ENCODE measurements around the gene PLCB1. TPM values are rescaled to one million over a fixed set of nuclear protein-coding genes. Genes with fewer than 3 reads are reported as not detected.

The PLCB1 gene
- total RNA-seq, 1 donor from 2014 or later: 37.4 TPM

DNA sequence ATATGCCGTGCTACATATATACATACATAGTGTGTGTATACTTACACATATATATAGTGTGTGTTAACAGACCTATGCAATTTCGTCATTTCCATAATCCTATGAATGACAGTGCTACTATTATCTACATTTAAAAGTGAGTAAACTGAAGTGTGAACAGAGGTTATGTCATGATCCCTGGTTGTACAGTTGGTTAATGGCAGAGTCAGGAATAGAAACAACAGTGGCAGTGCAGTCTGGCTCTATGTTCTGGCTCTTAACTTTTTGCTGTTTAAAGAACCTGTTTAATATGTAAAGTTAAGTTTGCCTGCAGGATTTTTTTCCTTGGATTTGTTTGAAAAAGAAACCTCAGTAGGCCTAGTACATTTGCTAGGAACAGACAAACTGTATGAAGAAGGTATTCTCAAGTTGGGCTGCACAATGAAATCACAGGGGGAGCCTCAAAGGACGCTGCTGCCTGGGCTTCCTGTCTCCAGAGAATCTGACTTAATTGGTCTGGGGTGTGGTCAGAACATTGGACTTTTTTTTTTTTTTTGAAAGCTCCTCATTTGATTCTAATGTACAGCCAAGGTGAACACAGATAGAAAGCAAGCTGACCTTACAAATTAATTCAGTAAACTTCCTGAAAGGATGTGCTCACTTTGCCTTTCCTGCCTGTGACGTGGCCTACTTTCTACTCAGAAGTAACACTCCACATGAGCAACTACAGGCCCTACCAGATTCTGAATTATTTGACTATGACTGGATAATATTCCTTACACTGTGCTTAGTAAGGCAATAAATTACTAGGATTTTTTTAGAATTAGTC is 29.4 kb downstream of the PLCB1 start:
- H3K36me3 Mint-ChIP-seq (ENCODE audit: unreplicated experiment): peaks cover 17% of the 10 kb centered on the region
- H3K27ac Mint-ChIP-seq (ENCODE audit: unreplicated experiment): no peak overlapping the region
- no peak overlapping the region for H3K4me3 Mint-ChIP-seq (ENCODE audit: unreplicated experiment)
- peaks cover 2% of the 10 kb centered on the region for H3K27me3 Mint-ChIP-seq (ENCODE audit: unreplicated experiment)
- TF ChIP-seq, protein P1, sequence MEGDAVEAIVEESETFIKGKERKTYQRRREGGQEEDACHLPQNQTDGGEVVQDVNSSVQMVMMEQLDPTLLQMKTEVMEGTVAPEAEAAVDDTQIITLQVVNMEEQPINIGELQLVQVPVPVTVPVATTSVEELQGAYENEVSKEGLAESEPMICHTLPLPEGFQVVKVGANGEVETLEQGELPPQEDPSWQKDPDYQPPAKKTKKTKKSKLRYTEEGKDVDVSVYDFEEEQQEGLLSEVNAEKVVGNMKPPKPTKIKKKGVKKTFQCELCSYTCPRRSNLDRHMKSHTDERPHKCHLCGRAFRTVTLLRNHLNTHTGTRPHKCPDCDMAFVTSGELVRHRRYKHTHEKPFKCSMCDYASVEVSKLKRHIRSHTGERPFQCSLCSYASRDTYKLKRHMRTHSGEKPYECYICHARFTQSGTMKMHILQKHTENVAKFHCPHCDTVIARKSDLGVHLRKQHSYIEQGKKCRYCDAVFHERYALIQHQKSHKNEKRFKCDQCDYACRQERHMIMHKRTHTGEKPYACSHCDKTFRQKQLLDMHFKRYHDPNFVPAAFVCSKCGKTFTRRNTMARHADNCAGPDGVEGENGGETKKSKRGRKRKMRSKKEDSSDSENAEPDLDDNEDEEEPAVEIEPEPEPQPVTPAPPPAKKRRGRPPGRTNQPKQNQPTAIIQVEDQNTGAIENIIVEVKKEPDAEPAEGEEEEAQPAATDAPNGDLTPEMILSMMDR (IDR thresholded peaks at IDR 0.05; ENCODE audit: partially characterized antibody, unreplicated experiment): no peak
- peaks cover 8% of the 10 kb centered on the region for H3K9me3 Mint-ChIP-seq (ENCODE audit: unreplicated experiment)
- no peak for DNase-seq
- peaks cover 23% of the 10 kb centered on the region for H3K4me1 Mint-ChIP-seq (ENCODE audit: low read depth, unreplicated experiment)

DNA sequence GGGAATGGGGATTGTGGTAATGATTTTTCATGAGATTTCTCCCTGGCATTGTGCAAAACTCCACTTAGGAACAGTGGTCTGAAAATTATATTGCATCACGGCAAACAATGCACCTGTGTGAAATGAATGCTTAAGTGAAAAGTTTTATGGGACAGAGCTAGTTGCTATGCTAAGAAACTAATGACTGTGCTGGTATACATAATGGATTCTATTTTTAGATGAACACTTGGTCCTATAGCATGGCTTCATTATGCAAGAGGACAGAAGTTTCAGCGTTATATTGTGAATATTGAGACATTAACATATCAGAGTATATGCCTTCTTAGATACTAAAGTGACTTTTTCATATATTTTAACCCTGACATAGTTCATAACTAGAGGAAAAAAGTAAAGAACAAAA is 30.5 kb downstream of the PLCB1 start:
- peaks cover 23% of the 10 kb centered on the region for H3K4me1 Mint-ChIP-seq (ENCODE audit: low read depth, unreplicated experiment)
- H3K36me3 Mint-ChIP-seq (ENCODE audit: unreplicated experiment): peaks cover 21% of the 10 kb centered on the region
- H3K9me3 Mint-ChIP-seq (ENCODE audit: unreplicated experiment): peaks cover 8% of the 10 kb centered on the region
- TF ChIP-seq, protein P1 (IDR thresholded peaks at IDR 0.05; ENCODE audit: partially characterized antibody, unreplicated experiment): no peak
- no peak overlapping the region for H3K4me3 Mint-ChIP-seq (ENCODE audit: unreplicated experiment)
- no peak overlapping the region for H3K27ac Mint-ChIP-seq (ENCODE audit: unreplicated experiment)
- DNase-seq: no peak
- H3K27me3 Mint-ChIP-seq (ENCODE audit: unreplicated experiment): peaks cover 2% of the 10 kb centered on the region

DNA sequence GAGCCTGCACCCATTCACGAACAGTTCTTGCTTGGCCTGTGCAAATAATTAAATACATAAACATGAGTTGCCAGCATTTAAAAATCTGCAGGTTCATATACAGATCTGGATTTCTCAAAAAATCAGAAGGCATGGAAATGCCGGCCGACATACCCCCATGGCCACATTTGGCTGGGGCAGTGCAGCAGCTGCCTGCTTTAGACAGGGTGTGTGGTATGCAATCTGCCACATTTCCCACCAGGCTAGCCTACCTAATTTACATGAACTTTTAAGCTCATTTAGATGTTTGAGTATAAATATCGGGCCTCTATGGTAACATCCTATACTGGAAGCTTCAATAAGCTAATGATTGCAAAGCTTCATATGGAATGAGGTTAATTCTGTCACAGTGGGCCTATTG is 31.5 kb downstream of the PLCB1 start:
- Mint-ChIP-seq H3K36me3 (ENCODE audit: unreplicated experiment) (peaks cover 13% of the 10 kb centered on the region), H3K27ac (ENCODE audit: unreplicated experiment) (no peak overlapping the region), H3K27me3 (ENCODE audit: unreplicated experiment) (peaks cover 2% of the 10 kb centered on the region), H3K4me1 (ENCODE audit: low read depth, unreplicated experiment) (peaks cover 31% of the 10 kb centered on the region), H3K4me3 (ENCODE audit: unreplicated experiment) (no peak overlapping the region), H3K9me3 (ENCODE audit: unreplicated experiment) (peaks cover 8% of the 10 kb centered on the region)
- TF ChIP-seq, protein P1 (IDR thresholded peaks at IDR 0.05; ENCODE audit: partially characterized antibody, unreplicated experiment): no peak
- no peak for DNase-seq

DNA sequence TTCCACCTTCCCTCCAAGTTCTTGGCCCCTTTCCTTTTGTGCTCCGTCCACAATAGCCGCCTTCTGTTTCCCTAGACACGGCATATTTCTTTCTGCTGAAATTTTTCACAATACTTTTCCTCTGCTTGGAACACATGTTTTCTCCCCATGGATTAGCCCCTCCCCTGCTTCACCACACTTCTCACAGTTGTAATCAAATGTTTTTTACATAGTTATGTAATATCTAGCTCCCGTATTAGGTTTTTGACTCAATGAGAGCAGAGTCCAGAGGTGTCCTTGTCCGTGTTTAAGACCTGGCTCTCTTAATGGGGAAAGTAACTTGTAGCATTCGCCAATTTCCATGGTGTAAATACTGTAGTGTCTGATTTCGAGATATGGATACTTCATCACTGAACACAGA is 34.7 kb downstream of the PLCB1 start:
- Mint-ChIP-seq H3K4me1 (ENCODE audit: low read depth, unreplicated experiment) (peaks cover 32% of the 10 kb centered on the region), H3K27ac (ENCODE audit: unreplicated experiment) (no peak overlapping the region), H3K4me3 (ENCODE audit: unreplicated experiment) (no peak overlapping the region), H3K36me3 (ENCODE audit: unreplicated experiment) (peaks cover 5% of the 10 kb centered on the region), H3K9me3 (ENCODE audit: unreplicated experiment) (peaks cover 5% of the 10 kb centered on the region), H3K27me3 (ENCODE audit: unreplicated experiment) (peaks cover 2% of the 10 kb centered on the region)
- TF ChIP-seq, protein P1 (IDR thresholded peaks at IDR 0.05; ENCODE audit: partially characterized antibody, unreplicated experiment): no peak
- no peak for DNase-seq

DNA sequence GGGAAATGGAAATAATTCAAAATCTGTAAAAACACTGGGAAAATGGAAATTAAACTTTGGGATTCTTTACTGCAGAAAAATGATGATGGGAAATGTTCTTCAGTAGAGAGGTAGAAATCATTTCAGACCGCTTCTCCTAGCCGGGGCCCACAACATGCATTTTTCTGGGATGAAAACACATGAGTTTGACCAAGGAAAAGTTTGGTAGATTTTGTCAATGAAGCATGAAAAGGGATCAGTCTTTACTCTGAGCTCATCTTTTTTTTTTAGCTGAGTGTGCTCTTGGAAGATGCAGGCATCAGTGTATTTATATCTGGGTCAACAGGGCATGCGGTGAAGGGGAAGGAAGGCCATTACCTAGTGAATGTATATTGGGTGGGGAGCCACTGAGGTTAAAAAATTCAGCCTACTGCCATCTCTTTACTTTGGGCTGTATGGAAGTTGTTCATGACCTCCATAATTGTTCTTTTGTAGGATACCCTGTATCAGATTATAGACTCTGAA is 36.8 kb downstream of the PLCB1 start:
- DNase-seq: no peak
- peaks cover 27% of the 10 kb centered on the region for H3K4me1 Mint-ChIP-seq (ENCODE audit: low read depth, unreplicated experiment)
- H3K4me3 Mint-ChIP-seq (ENCODE audit: unreplicated experiment): no peak overlapping the region
- H3K27me3 Mint-ChIP-seq (ENCODE audit: unreplicated experiment): no peaks in the 10 kb centered on the region
- peaks cover 5% of the 10 kb centered on the region for H3K9me3 Mint-ChIP-seq (ENCODE audit: unreplicated experiment)
- no peak overlapping the region for H3K27ac Mint-ChIP-seq (ENCODE audit: unreplicated experiment)
- TF ChIP-seq, protein P1 (IDR thresholded peaks at IDR 0.05; ENCODE audit: partially characterized antibody, unreplicated experiment): no peak
- H3K36me3 Mint-ChIP-seq (ENCODE audit: unreplicated experiment): peaks cover 5% of the 10 kb centered on the region
